HepG2 (cell line): Measurements from ENCODE around the gene SFXN2.

Source experiments
- MEIS2 ChIP-seq: sonication (generic); formaldehyde crosslinking; IDR thresholded peaks from 2 replicates; pipeline ENCODE4 v1.9.0; 2021; ENCODE audit warnings: mild to moderate bottlenecking, missing genetic modification reagents
- TRIM24 ChIP-seq: sonication (generic); formaldehyde crosslinking; IDR thresholded peaks from 2 replicates; pipeline ENCODE4 v1.8.0; 2022; ENCODE audit warnings: mild to moderate bottlenecking, missing genetic modification reagents

DNA sequence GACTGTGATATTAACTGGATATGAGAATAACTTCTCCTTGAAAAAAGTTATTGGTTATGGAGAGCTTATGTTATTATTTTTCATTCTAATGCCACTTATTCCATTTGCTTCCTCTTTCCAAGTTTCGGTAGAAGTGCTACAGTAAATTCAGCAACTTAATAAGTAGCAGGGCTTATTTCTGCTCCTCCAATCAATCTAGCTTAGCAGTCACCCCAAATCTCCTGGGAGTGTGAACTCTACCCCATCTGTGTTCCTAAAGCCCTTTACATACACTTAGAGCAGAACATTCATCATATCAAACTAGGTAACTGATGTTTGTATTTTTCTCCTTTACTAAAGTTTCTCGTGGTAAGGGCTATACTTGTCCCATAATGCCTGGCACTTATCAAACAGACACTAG, 8.9 kb upstream of the SFXN2 start:
- TF ChIP-seq MEIS2 (CRISPR knock-in tag) (no peak), TRIM24 (no peak)
